Mesothelial cell of epicardium (in vitro differentiated cells): ENCODE results near the gene MUC7. TPM values are rescaled to one million over a fixed set of nuclear protein-coding genes. Genes with fewer than 3 reads are reported as not detected.

ENCODE experiments used
- DNase-seq, 2 experiments: peaks; one replicate each; pipeline ENCODE4 v3.0.0; 2021; ENCODE audit warnings: low spot score in 2 of 2; ENCODE audit not compliant: unreplicated experiment in 2 of 2
- H3K27ac Mint-ChIP-seq: 2 replicates; pipeline ENCODE4 v1.8.0; 2021; ENCODE audit warnings: mixed read lengths
- H3K27me3 Mint-ChIP-seq: 2 replicates; pipeline ENCODE4 v1.8.0; 2021; ENCODE audit warnings: low read depth, mixed read lengths
- H3K36me3 Mint-ChIP-seq: 2 replicates; pipeline ENCODE4 v1.8.0; 2021; ENCODE audit warnings: mixed read lengths
- H3K4me1 Mint-ChIP-seq: 2 replicates; pipeline ENCODE4 v1.8.0; 2021; ENCODE audit warnings: mixed read lengths
- H3K4me3 Mint-ChIP-seq: 2 replicates; pipeline ENCODE4 v1.8.0; 2021; ENCODE audit warnings: mild to moderate bottlenecking, moderate library complexity, mixed read lengths
- H3K9me3 Mint-ChIP-seq: 2 replicates; pipeline ENCODE4 v1.8.0; 2021; ENCODE audit warnings: mixed read lengths
- CTCF ChIP-seq: fragments of 200-600 bp; sonication (generic); IDR thresholded peaks from one replicate; pipeline ENCODE4 v1.5.0; 2021; ENCODE audit warnings: antibody characterized with exemption; ENCODE audit not compliant: unreplicated experiment
- total RNA-seq: library from RNA; stranded (reverse); gene quantifications from 3 replicates; pipeline ENCODE4 v1.2.1, GENCODE V29; 2021

MUC7 gene
- not detected in 3 replicates for total RNA-seq

GRCh38 chr4:70471897-70472296 lies at the start of gene MUC7:
Gene MUC7, plus strand, starts transcription at chr4:70472197. Its CDS starts 1,825 bp downstream, at chr4:70474022.
- no peak within 1 kb of the TSS for H3K27ac Mint-ChIP-seq
- no peak within 1 kb of the TSS for H3K4me3 Mint-ChIP-seq
- H3K4me1 Mint-ChIP-seq, result peaks cover 7% of the 10 kb centered on the region

GRCh38 chr4:70425306-70425705 lies 46.7 kb upstream of the MUC7 start:
- Mint-ChIP-seq H3K27ac (no peak overlapping the region), H3K4me1 (no peaks in the 10 kb centered on the region), H3K27me3 (no peaks in the 10 kb centered on the region), H3K36me3 (peaks cover 4% of the 10 kb centered on the region), H3K4me3 (no peak overlapping the region), H3K9me3 (peaks cover 30% of the 10 kb centered on the region)
- no peak for TF ChIP-seq CTCF
- DNase-seq, result no peak

More at GRCh38 chr4:70471897-70472296, at the start of gene MUC7:
- no peaks in the 10 kb centered on the region for H3K27me3 Mint-ChIP-seq
- H3K36me3 Mint-ChIP-seq, result no peaks in the 10 kb centered on the region
- no peak for DNase-seq
- no peak for TF ChIP-seq CTCF
- peaks cover 24% of the 10 kb centered on the region for H3K9me3 Mint-ChIP-seq

- no peaks in the 10 kb centered on the region for H3K27me3 Mint-ChIP-seq
- no peak overlapping the region for H3K4me3 Mint-ChIP-seq
- no peak for TF ChIP-seq CTCF
- DNase-seq, result no peak
- peaks cover 4% of the 10 kb centered on the region for H3K36me3 Mint-ChIP-seq
- H3K4me1 Mint-ChIP-seq, result no peaks in the 10 kb centered on the region
- H3K27ac Mint-ChIP-seq, result no peak overlapping the region
- H3K9me3 Mint-ChIP-seq, result peaks cover 21% of the 10 kb centered on the region
Observed at GRCh38 chr4:70426789-70427188, 45.2 kb upstream of the MUC7 start.

- H3K27me3 Mint-ChIP-seq, result peaks cover 2% of the 10 kb centered on the region
- peaks cover 10% of the 10 kb centered on the region for H3K9me3 Mint-ChIP-seq
Observed at GRCh38 chr4:70437197-70437596, 34.8 kb upstream of the MUC7 start.

GRCh38 chr4:70442474-70442873 lies 29.5 kb upstream of the MUC7 start:
- Mint-ChIP-seq H3K9me3 (no peaks in the 10 kb centered on the region), H3K27ac (no peak overlapping the region), H3K4me3 (no peak overlapping the region), H3K4me1 (no peaks in the 10 kb centered on the region), H3K27me3 (no peaks in the 10 kb centered on the region), H3K36me3 (no peaks in the 10 kb centered on the region)
- DNase-seq, result no peak
- TF ChIP-seq CTCF, result no peak

More at GRCh38 chr4:70437197-70437596, 34.8 kb upstream of the MUC7 start:
- DNase-seq, result no peak
- Mint-ChIP-seq H3K4me3 (no peak overlapping the region), H3K27ac (no peak overlapping the region), H3K4me1 (no peaks in the 10 kb centered on the region), H3K36me3 (no peaks in the 10 kb centered on the region)
- TF ChIP-seq CTCF, result no peak

GRCh38 chr4:70443329-70443728 lies 28.7 kb upstream of the MUC7 start:
- Mint-ChIP-seq H3K9me3 (no peaks in the 10 kb centered on the region), H3K4me3 (no peak overlapping the region), H3K27ac (no peak overlapping the region), H3K36me3 (no peaks in the 10 kb centered on the region), H3K27me3 (no peaks in the 10 kb centered on the region), H3K4me1 (no peaks in the 10 kb centered on the region)
- TF ChIP-seq CTCF, result no peak
- no peak for DNase-seq
